Glutamatergic neuron (in vitro differentiated cells): Measurements from ENCODE around the gene TSNAX. TPM values are rescaled to one million over a fixed set of nuclear protein-coding genes. Genes with fewer than 3 reads are reported as not detected.

Source experiments
- DNase-seq: peaks from one replicate; pipeline ENCODE4 v3.0.0; 2022
- H3K27ac Mint-ChIP-seq: one replicate; pipeline ENCODE4 v1.8.0; 2020; ENCODE audit warnings: mild to moderate bottlenecking, mixed read lengths, inconsistent platforms; ENCODE audit not compliant: unreplicated experiment
- H3K27me3 Mint-ChIP-seq: one replicate; pipeline ENCODE4 v1.8.0; 2020; ENCODE audit warnings: mild to moderate bottlenecking, moderate library complexity, mixed read lengths, inconsistent platforms; ENCODE audit not compliant: unreplicated experiment
- H3K36me3 Mint-ChIP-seq: one replicate; pipeline ENCODE4 v1.8.0; 2020; ENCODE audit warnings: mild to moderate bottlenecking, mixed read lengths, inconsistent platforms; ENCODE audit not compliant: unreplicated experiment
- H3K4me1 Mint-ChIP-seq: one replicate; pipeline ENCODE4 v1.8.0; 2020; ENCODE audit warnings: mild to moderate bottlenecking, low read depth, mixed read lengths, inconsistent platforms; ENCODE audit not compliant: unreplicated experiment
- H3K4me3 Mint-ChIP-seq: one replicate; pipeline ENCODE4 v1.8.0; 2020; ENCODE audit warnings: mild to moderate bottlenecking, mixed read lengths, inconsistent platforms; ENCODE audit not compliant: unreplicated experiment
- H3K9me3 Mint-ChIP-seq: one replicate; pipeline ENCODE4 v1.8.0; 2020; ENCODE audit warnings: mild to moderate bottlenecking, moderate library complexity, mixed read lengths, inconsistent platforms; ENCODE audit not compliant: unreplicated experiment
- CTCF ChIP-seq: fragments of 200-600 bp; sonication (generic); IDR thresholded peaks from one replicate; pipeline ENCODE4 v1.5.0; 2021; ENCODE audit not compliant: partially characterized antibody, unreplicated experiment
- total RNA-seq: library from RNA; stranded (reverse); fragmentation: NEBNext Ultra II Directional; extraction: Animal tissue kit (Norgen Biotek cat#: 25700); gene quantifications from one replicate; pipeline ENCODE4 v1.2.1, GENCODE V29; 2021; ENCODE audit not compliant: unreplicated experiment

TSNAX gene
- total RNA-seq, 1 donor from 2014 or later, result 41.1 TPM

- H3K27me3 Mint-ChIP-seq, result no peaks in the 10 kb centered on the region
- no peaks in the 10 kb centered on the region for H3K4me1 Mint-ChIP-seq
- no peaks in the 10 kb centered on the region for H3K36me3 Mint-ChIP-seq
- H3K9me3 Mint-ChIP-seq, result peaks cover 3% of the 10 kb centered on the region
- no peak for DNase-seq
- no peak for TF ChIP-seq CTCF
- no peak overlapping the region for H3K27ac Mint-ChIP-seq
- no peak overlapping the region for H3K4me3 Mint-ChIP-seq
Observed at GRCh38 chr1:231523816-231524215, 4.7 kb upstream of the TSNAX start.

GRCh38 chr1:231526536-231526935 lies 1.9 kb upstream of the TSNAX start:
- Mint-ChIP-seq H3K36me3 (no peaks in the 10 kb centered on the region), H3K4me3 (no peak overlapping the region), H3K27me3 (no peaks in the 10 kb centered on the region), H3K4me1 (peaks cover 6% of the 10 kb centered on the region), H3K9me3 (peaks cover 3% of the 10 kb centered on the region), H3K27ac (no peak overlapping the region)
- TF ChIP-seq CTCF, result no peak
- no peak for DNase-seq

- Mint-ChIP-seq H3K36me3 (no peaks in the 10 kb centered on the region), H3K27me3 (no peaks in the 10 kb centered on the region), H3K4me1 (peaks cover 6% of the 10 kb centered on the region), H3K27ac (peak overlapping the region; percentile 99), H3K9me3 (peaks cover 3% of the 10 kb centered on the region), H3K4me3 (peak overlapping the region; percentile 98)
- TF ChIP-seq CTCF, result no peak
- no peak for DNase-seq
Observed at GRCh38 chr1:231527586-231528171, 790 bp upstream of the TSNAX start.

- TF ChIP-seq CTCF, result no peak
- H3K27me3 Mint-ChIP-seq, result no peaks in the 10 kb centered on the region
- DNase-seq, result no peak
- H3K36me3 Mint-ChIP-seq, result no peaks in the 10 kb centered on the region
- H3K9me3 Mint-ChIP-seq, result no peaks in the 10 kb centered on the region
- H3K4me3 Mint-ChIP-seq, result no peak overlapping the region
- H3K27ac Mint-ChIP-seq, result no peak overlapping the region
- H3K4me1 Mint-ChIP-seq, result peaks cover 9% of the 10 kb centered on the region
Observed at GRCh38 chr1:231533240-231533639, 4.8 kb downstream of the TSNAX start.

- no peaks in the 10 kb centered on the region for H3K9me3 Mint-ChIP-seq
- no peaks in the 10 kb centered on the region for H3K36me3 Mint-ChIP-seq
- H3K4me3 Mint-ChIP-seq, result no peak overlapping the region
- no peaks in the 10 kb centered on the region for H3K27me3 Mint-ChIP-seq
- TF ChIP-seq CTCF, result no peak
- DNase-seq, result no peak
- H3K27ac Mint-ChIP-seq, result no peak overlapping the region
- peaks cover 8% of the 10 kb centered on the region for H3K4me1 Mint-ChIP-seq
Observed at GRCh38 chr1:231534703-231535159, 6.3 kb downstream of the TSNAX start.
